Measurements from ENCODE around the gene PPIF. TPM values are rescaled to one million over a fixed set of nuclear protein-coding genes. Genes with fewer than 3 reads are reported as not detected.

PPIF gene
- total RNA-seq, 6 experiments from 2014 or later = 66.1 to 109 (median 98.9) TPM

- Mint-ChIP-seq H3K9me3 (no peaks in the 10 kb centered on the region), H3K36me3 (ENCODE audit: low read depth) (no peaks in the 10 kb centered on the region; the same call in 1 of the 2 replicates), H3K27me3 (ENCODE audit: insufficient read depth) (peaks cover 8% of the 10 kb centered on the region), H3K4me1 (ENCODE audit: low read depth) (peaks cover 54% of the 10 kb centered on the region), H3K27ac (no peak overlapping the region), H3K4me3 (no peak overlapping the region)
- TF ChIP-seq CTCF (IDR thresholded peaks at IDR 0.05) = no peak
- no peak for DNase-seq
These were observed 29.7 kb downstream of the PPIF start for GRCh38 chr10:79376751-79377556.

- H3K4me3 Mint-ChIP-seq = no peak overlapping the region
- peaks cover 4% of the 10 kb centered on the region for H3K36me3 Mint-ChIP-seq (ENCODE audit: low read depth)
- H3K4me1 Mint-ChIP-seq (ENCODE audit: low read depth) = peaks cover 61% of the 10 kb centered on the region
- no peaks in the 10 kb centered on the region for H3K9me3 Mint-ChIP-seq
- H3K27ac Mint-ChIP-seq = no peak overlapping the region
- DNase-seq = no peak
- TF ChIP-seq CTCF (IDR thresholded peaks at IDR 0.05) = no peak
- peaks cover 9% of the 10 kb centered on the region for H3K27me3 Mint-ChIP-seq (ENCODE audit: insufficient read depth)
These were observed 30.5 kb downstream of the PPIF start for GRCh38 chr10:79377557-79378382.

GRCh38 chr10:79378383-79378646, 31.0 kb downstream of the PPIF start:
- Mint-ChIP-seq H3K4me3 (no peak overlapping the region), H3K9me3 (no peaks in the 10 kb centered on the region), H3K27me3 (ENCODE audit: insufficient read depth) (peaks cover 9% of the 10 kb centered on the region), H3K4me1 (ENCODE audit: low read depth) (peaks cover 59% of the 10 kb centered on the region), H3K36me3 (ENCODE audit: low read depth) (peaks cover 4% of the 10 kb centered on the region), H3K27ac (no peak overlapping the region)
- no peak for DNase-seq
- no peak for TF ChIP-seq CTCF (IDR thresholded peaks at IDR 0.05)

- TF ChIP-seq CTCF (IDR thresholded peaks at IDR 0.05) = no peak
- Mint-ChIP-seq H3K27me3 (ENCODE audit: insufficient read depth) (peaks cover 9% of the 10 kb centered on the region), H3K4me3 (no peak overlapping the region), H3K36me3 (ENCODE audit: low read depth) (peaks cover 4% of the 10 kb centered on the region), H3K9me3 (no peaks in the 10 kb centered on the region), H3K4me1 (ENCODE audit: low read depth) (peaks cover 53% of the 10 kb centered on the region), H3K27ac (no peak overlapping the region)
- DNase-seq = no peak
These were observed 31.6 kb downstream of the PPIF start for GRCh38 chr10:79378647-79379511.

- Mint-ChIP-seq H3K27me3 (ENCODE audit: insufficient read depth) (peaks cover 9% of the 10 kb centered on the region), H3K9me3 (no peaks in the 10 kb centered on the region), H3K4me3 (no peak overlapping the region), H3K36me3 (ENCODE audit: low read depth) (peaks cover 4% of the 10 kb centered on the region), H3K27ac (peak overlapping the region; percentile 94), H3K4me1 (ENCODE audit: low read depth) (peaks cover 46% of the 10 kb centered on the region)
- no peak for TF ChIP-seq CTCF (IDR thresholded peaks at IDR 0.05)
- DNase-seq = no peak
These were observed 32.3 kb downstream of the PPIF start for GRCh38 chr10:79379512-79380124.

Data from HFFc6 (cell line).